Lower lobe of right lung (tissue), 2 donors: ENCODE results near the gene PRIMA1. TPM values are rescaled to one million over a fixed set of nuclear protein-coding genes. Genes with fewer than 3 reads are reported as not detected.

Experiments used
- ATAC-seq, 2 donors: fragments of 200-7000 bp; cut with Tn5 transposase; one replicate each; pipeline ENCODE4 v1.9.1; 2020 to 2022; ENCODE audit warnings: mild to moderate bottlenecking in 2 of 2, moderate library complexity in 2 of 2
- DNase-seq: peaks from one replicate; pipeline ENCODE4 v3.0.0-alpha.2; 2020
- H3K27ac ChIP-seq: fragments of 200-600 bp; one replicate; pipeline ENCODE4 v1.8.0; 2022
- H3K27me3 ChIP-seq: fragments of 200-600 bp; one replicate; pipeline ENCODE4 v1.8.0; 2022; ENCODE audit warnings: low read depth
- H3K36me3 ChIP-seq: fragments of 200-600 bp; one replicate; pipeline ENCODE4 v1.8.0; 2022; ENCODE audit warnings: mild to moderate bottlenecking
- H3K4me1 ChIP-seq: fragments of 200-600 bp; one replicate; pipeline ENCODE4 v1.8.0; 2022
- H3K4me3 ChIP-seq: fragments of 200-600 bp; one replicate; pipeline ENCODE4 v1.8.0; 2022; ENCODE audit warnings: mild to moderate bottlenecking
- H3K9me3 ChIP-seq: fragments of 200-600 bp; one replicate; pipeline ENCODE4 v1.8.0; 2022
- intact Hi-C: fragments of 100-400 bp; cut with DNase I; formaldehyde crosslinking; loops from one replicate; pipeline ENCODE4 v1.11.0; 2022
- total RNA-seq: library from RNA; stranded (reverse); fragmentation: NEBNext Ultra II Directional; extraction: Animal tissue kit (Norgen Biotek cat#: 25700); gene quantifications from one replicate; pipeline ENCODE4 v1.2.1, GENCODE V29; 2021
- TF ChIP-seq, protein P1 (sequence below): fragments of 200-600 bp; IDR thresholded peaks from one replicate; pipeline ENCODE4 v1.8.0; 2022; ENCODE audit warnings: antibody characterized with exemption, mild to moderate bottlenecking
- donor health status: DM: no; HTN: yes; CAD: no; lungs with severe emphysema.

The PRIMA1 gene
- total RNA-seq, 1 donor from 2014 or later, result 3.0 TPM

DNA sequence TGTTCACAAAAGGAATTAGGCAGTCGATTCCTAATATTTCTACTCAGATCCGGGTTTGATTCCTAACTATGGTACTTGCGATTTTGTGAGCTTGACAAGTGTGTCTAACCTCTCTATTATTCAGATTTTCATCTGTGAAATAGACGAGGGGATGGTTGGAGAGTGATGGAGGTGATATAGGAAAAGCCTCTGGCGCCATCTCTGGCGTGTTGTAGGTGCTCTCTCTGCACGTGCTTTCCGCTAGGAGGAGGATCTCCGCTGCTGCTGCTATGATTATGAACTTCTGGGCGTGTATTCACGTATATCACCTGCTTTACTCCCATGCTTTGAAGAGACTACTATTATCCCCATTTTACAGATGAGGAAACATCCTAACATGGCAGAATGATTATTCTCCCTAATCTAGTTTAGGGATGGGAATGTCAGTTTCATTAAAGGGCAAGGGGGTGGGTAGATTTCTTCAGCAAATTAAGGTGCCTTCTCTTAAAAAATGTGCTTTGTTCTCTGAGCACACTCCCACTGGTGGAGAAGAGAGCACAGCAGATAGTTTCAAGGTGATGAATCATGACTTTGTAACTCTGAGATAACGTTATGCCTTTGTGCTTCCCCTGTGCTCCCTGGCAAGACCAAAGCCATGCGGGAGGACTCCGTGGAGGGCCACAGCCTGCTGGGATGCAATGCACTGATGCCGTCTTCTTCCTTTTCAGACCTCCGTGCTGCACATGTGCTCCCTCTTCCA is 97.1 kb downstream of the PRIMA1 start:
- TF ChIP-seq, protein P1, sequence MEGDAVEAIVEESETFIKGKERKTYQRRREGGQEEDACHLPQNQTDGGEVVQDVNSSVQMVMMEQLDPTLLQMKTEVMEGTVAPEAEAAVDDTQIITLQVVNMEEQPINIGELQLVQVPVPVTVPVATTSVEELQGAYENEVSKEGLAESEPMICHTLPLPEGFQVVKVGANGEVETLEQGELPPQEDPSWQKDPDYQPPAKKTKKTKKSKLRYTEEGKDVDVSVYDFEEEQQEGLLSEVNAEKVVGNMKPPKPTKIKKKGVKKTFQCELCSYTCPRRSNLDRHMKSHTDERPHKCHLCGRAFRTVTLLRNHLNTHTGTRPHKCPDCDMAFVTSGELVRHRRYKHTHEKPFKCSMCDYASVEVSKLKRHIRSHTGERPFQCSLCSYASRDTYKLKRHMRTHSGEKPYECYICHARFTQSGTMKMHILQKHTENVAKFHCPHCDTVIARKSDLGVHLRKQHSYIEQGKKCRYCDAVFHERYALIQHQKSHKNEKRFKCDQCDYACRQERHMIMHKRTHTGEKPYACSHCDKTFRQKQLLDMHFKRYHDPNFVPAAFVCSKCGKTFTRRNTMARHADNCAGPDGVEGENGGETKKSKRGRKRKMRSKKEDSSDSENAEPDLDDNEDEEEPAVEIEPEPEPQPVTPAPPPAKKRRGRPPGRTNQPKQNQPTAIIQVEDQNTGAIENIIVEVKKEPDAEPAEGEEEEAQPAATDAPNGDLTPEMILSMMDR, result no peak
- ATAC-seq (no peak), DNase-seq (no peak)
- Histone ChIP-seq H3K36me3 (no peaks in the 10 kb centered on the region), H3K4me3 (no peak overlapping the region), H3K9me3 (no peaks in the 10 kb centered on the region), H3K27me3 (peaks cover 11% of the 10 kb centered on the region), H3K4me1 (no peaks in the 10 kb centered on the region), H3K27ac (no peak overlapping the region)
- intact Hi-C loops, result no loop called here

DNA sequence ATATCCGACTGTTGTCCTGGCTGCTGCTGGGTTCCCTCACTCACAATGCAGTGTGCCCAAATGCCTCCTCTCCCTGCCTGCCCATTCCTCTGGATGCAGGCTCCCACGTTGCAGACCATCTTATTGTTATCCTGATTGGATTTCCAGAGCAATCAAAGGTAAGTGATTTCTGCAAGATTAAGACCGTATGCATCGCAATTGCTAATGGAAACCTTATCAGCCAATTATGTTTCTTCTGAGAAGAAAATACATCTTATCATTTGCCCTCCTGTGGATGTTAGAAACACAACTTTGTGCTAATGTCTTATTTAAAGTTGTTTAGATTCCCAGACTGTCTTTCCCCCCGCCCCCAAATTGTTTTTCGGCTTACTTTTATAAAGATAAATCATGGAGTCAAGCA is 98.1 kb downstream of the PRIMA1 start:
- no peak overlapping the region for H3K4me3 ChIP-seq
- ATAC-seq (no peak), DNase-seq (no peak)
- TF ChIP-seq, protein P1, result no peak
- peaks cover 11% of the 10 kb centered on the region for H3K27me3 ChIP-seq
- intact Hi-C loops, result no loop called here
- no peaks in the 10 kb centered on the region for H3K4me1 ChIP-seq
- H3K9me3 ChIP-seq, result no peaks in the 10 kb centered on the region
- H3K27ac ChIP-seq, result no peak overlapping the region
- no peaks in the 10 kb centered on the region for H3K36me3 ChIP-seq

- TF ChIP-seq, protein P1, result no peak
- H3K4me1 ChIP-seq, result no peaks in the 10 kb centered on the region
- ATAC-seq (no peak), DNase-seq (no peak)
- intact Hi-C loops, result no loop called here
- H3K9me3 ChIP-seq, result no peaks in the 10 kb centered on the region
- H3K27me3 ChIP-seq, result peaks cover 11% of the 10 kb centered on the region
- no peaks in the 10 kb centered on the region for H3K36me3 ChIP-seq
- no peak overlapping the region for H3K4me3 ChIP-seq
- no peak overlapping the region for H3K27ac ChIP-seq
These were observed 99.5 kb downstream of the PRIMA1 start for GRCh38 chr14:93688820-93689219.

DNA sequence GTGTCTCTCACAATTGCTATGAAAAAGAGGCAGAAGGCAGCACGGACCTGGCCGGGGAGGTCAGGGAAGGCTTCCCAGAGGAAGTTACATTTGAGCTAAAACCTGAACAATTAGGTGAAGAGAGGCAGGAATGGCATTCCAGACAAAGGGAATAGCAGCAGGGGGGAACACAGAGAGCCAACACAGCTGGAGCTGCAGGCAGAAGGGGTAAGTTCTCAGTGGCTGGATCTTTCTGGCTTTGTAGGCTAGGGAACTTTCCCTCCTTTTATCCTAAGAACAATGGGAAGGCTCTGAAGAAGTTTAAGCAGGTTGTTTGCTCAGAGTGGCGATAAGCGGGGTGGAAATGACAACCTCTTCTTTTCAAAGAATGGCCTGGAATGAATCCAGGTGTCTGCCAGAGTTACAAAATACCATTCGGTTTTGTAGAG is 100.0 kb downstream of the PRIMA1 start:
- TF ChIP-seq, protein P1, result no peak
- intact Hi-C loops, result no loop called here

GRCh38 chr14:93686268-93686667 is 102.0 kb downstream of the PRIMA1 start:
- Histone ChIP-seq H3K4me3 (no peak overlapping the region), H3K36me3 (no peaks in the 10 kb centered on the region), H3K27me3 (peaks cover 11% of the 10 kb centered on the region), H3K9me3 (no peaks in the 10 kb centered on the region), H3K27ac (no peak overlapping the region), H3K4me1 (no peaks in the 10 kb centered on the region)
- TF ChIP-seq, protein P1, result no peak
- ATAC-seq (no peak), DNase-seq (no peak)
- intact Hi-C loops, result no loop called here

More for the DNA sequence above, 100.0 kb downstream of the PRIMA1 start:
- no peaks in the 10 kb centered on the region for H3K4me1 ChIP-seq
- H3K9me3 ChIP-seq, result no peaks in the 10 kb centered on the region
- DNase-seq (no peak), ATAC-seq (no peak)
- no peak overlapping the region for H3K27ac ChIP-seq
- peaks cover 11% of the 10 kb centered on the region for H3K27me3 ChIP-seq
- H3K4me3 ChIP-seq, result no peak overlapping the region
- H3K36me3 ChIP-seq, result no peaks in the 10 kb centered on the region
